MM.1S (cell line): Measurements from ENCODE around the gene FAU.

Experiments
- DNase-seq: peaks from one replicate; pipeline ENCODE4 v3.0.0-alpha.2; 2015
- H2AFZ ChIP-seq: fragments of 300-600 bp; sonication (generic); 2 replicates; pipeline ENCODE4 v1.6.0; 2016; ENCODE audit warnings: antibody characterized with exemption, low read length
- H3F3A ChIP-seq: fragments of 300-600 bp; sonication (generic); 2 replicates; pipeline ENCODE4 v1.6.1; 2016; ENCODE audit warnings: mild to moderate bottlenecking, antibody characterized with exemption, low read length, moderate library complexity, mixed read lengths; ENCODE audit not compliant: insufficient read depth
- H3K27ac ChIP-seq: fragments of 300-600 bp; sonication (generic); 2 replicates; pipeline ENCODE4 v1.5.1; 2016; ENCODE audit warnings: mild to moderate bottlenecking, low read length
- H3K27me3 ChIP-seq: fragments of 300-600 bp; sonication (generic); replicated peaks from 2 replicates; pipeline ENCODE4 v1.6.0; 2016; ENCODE audit warnings: low read length; ENCODE audit not compliant: insufficient read depth
- H3K36me3 ChIP-seq: fragments of 300-600 bp; sonication (generic); replicated peaks from 2 replicates; pipeline ENCODE4 v1.6.1; 2016; ENCODE audit warnings: mild to moderate bottlenecking, low read length, mixed read lengths; ENCODE audit not compliant: insufficient read depth
- H3K4me1 ChIP-seq: fragments of 300-600 bp; sonication (generic); 2 replicates; pipeline ENCODE4 v1.6.1; 2016; ENCODE audit warnings: low read length, mixed read lengths
- H3K4me2 ChIP-seq: fragments of 300-600 bp; sonication (generic); 2 replicates; pipeline ENCODE4 v1.6.0; 2016; ENCODE audit warnings: low read depth, low read length
- H3K4me3 ChIP-seq: fragments of 300-600 bp; sonication (generic); 2 replicates; pipeline ENCODE4 v1.5.1; 2016; ENCODE audit warnings: low read length, mixed read lengths
- H3K79me2 ChIP-seq: fragments of 300-600 bp; sonication (generic); 2 replicates; pipeline ENCODE4 v1.6.1; 2016; ENCODE audit warnings: mixed run types, low read length, mixed read lengths
- H3K9ac ChIP-seq: fragments of 300-600 bp; sonication (generic); 2 replicates; pipeline ENCODE4 v1.6.1; 2016; ENCODE audit warnings: low read length, mixed read lengths
- H3K9me2 ChIP-seq: fragments of 300-600 bp; sonication (generic); replicated peaks from 2 replicates; pipeline ENCODE4 v1.6.1; 2016; ENCODE audit warnings: mild to moderate bottlenecking, low read length, mixed read lengths; ENCODE audit not compliant: insufficient read depth
- H3K9me3 ChIP-seq: fragments of 300-600 bp; sonication (generic); replicated peaks from 2 replicates; pipeline ENCODE4 v1.6.1; 2016; ENCODE audit warnings: mild to moderate bottlenecking, low read length, mixed read lengths; ENCODE audit not compliant: insufficient read depth
- H4K20me1 ChIP-seq: fragments of 300-600 bp; sonication (generic); 2 replicates; pipeline ENCODE4 v1.6.1; 2016; ENCODE audit warnings: mild to moderate bottlenecking, low read length, moderate library complexity, mixed read lengths; ENCODE audit not compliant: insufficient read depth
- CTCF ChIP-seq: fragments of 300-600 bp; sonication (generic); IDR thresholded peaks from 2 replicates; pipeline ENCODE4 v1.5.1; 2016; ENCODE audit warnings: antibody characterized with exemption, low read length, mixed read lengths
- EZH2 ChIP-seq: fragments of 300-600 bp; sonication (generic); optimal IDR thresholded peaks from 2 replicates; pipeline ENCODE3; 2017; ENCODE audit warnings: low read depth, mild to moderate bottlenecking, antibody characterized with exemption, low read length, mixed read lengths
- EZH2phosphoT487 ChIP-seq: fragments of 300-600 bp; sonication (generic); IDR thresholded peaks from 2 replicates; pipeline ENCODE4 v1.6.1; 2018; ENCODE audit warnings: antibody characterized with exemption, low read length

FAU gene

GRCh38 chr11:65163684-65164083, 41.8 kb upstream of the FAU start:
- Histone ChIP-seq H3K27me3 (no peaks in the 10 kb centered on the region), H3K4me2 (no peak overlapping the region), H3K4me1 (0 out of 2 replicates have a peak, but pooled peaks cover 8% of the 10 kb centered on the region), H3K36me3 (no peaks in the 10 kb centered on the region), H3K27ac (no peak overlapping the region), H3F3A (no peaks in the 10 kb centered on the region), H3K4me3 (no peak overlapping the region), H3K79me2 (no peaks in the 10 kb centered on the region), H3K9me3 (no peaks in the 10 kb centered on the region), H4K20me1 (no peaks in the 10 kb centered on the region), H3K9me2 (no peaks in the 10 kb centered on the region), H3K9ac (no peak overlapping the region), H2AFZ (no peak overlapping the region)
- no peak for DNase-seq
- TF ChIP-seq CTCF (no peak), EZH2 (no peak), EZH2phosphoT487 (no peak)

- Histone ChIP-seq H3F3A (no peaks in the 10 kb centered on the region), H3K4me1 (0 out of 2 replicates have a peak, but pooled peaks cover 9% of the 10 kb centered on the region), H3K9ac (no peak overlapping the region), H3K9me3 (no peaks in the 10 kb centered on the region), H3K4me2 (no peak overlapping the region), H3K27ac (no peak overlapping the region), H3K36me3 (no peaks in the 10 kb centered on the region), H3K9me2 (no peaks in the 10 kb centered on the region), H3K4me3 (no peak overlapping the region), H2AFZ (no peak overlapping the region), H3K27me3 (no peaks in the 10 kb centered on the region), H3K79me2 (no peaks in the 10 kb centered on the region), H4K20me1 (no peaks in the 10 kb centered on the region)
- DNase-seq: no peak
- TF ChIP-seq CTCF (no peak), EZH2phosphoT487 (no peak), EZH2 (no peak)
Measured at GRCh38 chr11:65160643-65161042, 38.7 kb upstream of the FAU start.

- Histone ChIP-seq H3K9me2 (no peaks in the 10 kb centered on the region), H4K20me1 (no peaks in the 10 kb centered on the region), H3K79me2 (no peaks in the 10 kb centered on the region), H2AFZ (no peak overlapping the region), H3K4me1 (0 out of 2 replicates have a peak, but pooled peaks cover 9% of the 10 kb centered on the region), H3K27ac (no peak overlapping the region), H3K9ac (no peak overlapping the region), H3K4me3 (no peak overlapping the region), H3K36me3 (no peaks in the 10 kb centered on the region), H3K9me3 (no peaks in the 10 kb centered on the region), H3K27me3 (no peaks in the 10 kb centered on the region), H3F3A (no peaks in the 10 kb centered on the region), H3K4me2 (0 out of 2 replicates have a peak overlapping the region, but pooled peaks have one; percentile 1)
- TF ChIP-seq EZH2phosphoT487 (no peak), EZH2 (no peak), CTCF (no peak)
- DNase-seq: no peak
Measured at GRCh38 chr11:65159012-65159411, 37.1 kb upstream of the FAU start.
